IMR-90 (cell line): ENCODE data around the gene ARRB1. TPM values are rescaled to one million over a fixed set of nuclear protein-coding genes. Genes with fewer than 3 reads are reported as not detected.

ENCODE experiments used
- ATAC-seq: fragments of 200-7000 bp; cut with Tn5 transposase; 2 replicates; pipeline ENCODE4 v1.9.1; 2020; ENCODE audit warnings: low read depth, mild to moderate bottlenecking, moderate library complexity
- BruUV-seq: library from RNA; stranded (reverse); fragments of 400-500 nt; replicated peaks from 2 replicates; lab custom pipeline; 2021; lab: Mats Ljungman, UMichigan
- CTCF ChIA-PET: fragments of 300-600 bp; formaldehyde crosslinking; extraction: SDS; loops from one replicate; lab custom pipeline; 2021; ENCODE audit warnings: antibody characterized with exemption; lab: Yijun Ruan, JAX
- POLR2A ChIA-PET: fragments of 300-600 bp; sonication (Branson Sonifier 250); formaldehyde crosslinking; loops from one replicate; lab custom pipeline; 2022; ENCODE audit warnings: antibody characterized with exemption; ENCODE audit not compliant: unreplicated experiment; lab: Charles Lee
- DNase-seq: peaks from one replicate; pipeline ENCODE4 v3.0.0; 2013
- H2AFZ ChIP-seq: replicated peaks from 2 replicates; pipeline ENCODE3; 2013; ENCODE audit warnings: low read length, mild to moderate bottlenecking; ENCODE audit not compliant: poor library complexity
- H2AK5ac ChIP-seq: 2 replicates; pipeline ENCODE4 v1.6.1; 2013; ENCODE audit warnings: low read depth, low read length, inconsistent platforms
- H2AK9ac ChIP-seq: replicated peaks from 2 replicates; pipeline ENCODE3; 2013; ENCODE audit warnings: mild to moderate bottlenecking, low read depth, low read length, moderate library complexity; ENCODE audit not compliant: poor library complexity
- H2BK120ac ChIP-seq: 2 replicates; pipeline ENCODE4 v1.6.1; 2013; ENCODE audit warnings: low read depth, low read length, inconsistent platforms
- H2BK15ac ChIP-seq: 3 replicates; pipeline ENCODE4 v1.6.1; 2013; ENCODE audit warnings: low read depth, low read length, inconsistent platforms
- H2BK20ac ChIP-seq: 2 replicates; pipeline ENCODE4 v1.6.1; 2013; ENCODE audit warnings: low read depth, mild to moderate bottlenecking, inconsistent platforms, low read length, moderate library complexity
- H2BK5ac ChIP-seq: 2 replicates; pipeline ENCODE4 v1.6.1; 2013; ENCODE audit warnings: mild to moderate bottlenecking, low read depth, low read length, inconsistent platforms; ENCODE audit not compliant: poor library complexity, severe bottlenecking
- H3K14ac ChIP-seq: replicated peaks from 2 replicates; pipeline ENCODE4 v1.6.1; 2013; ENCODE audit warnings: low read depth, low read length, inconsistent platforms
- H3K18ac ChIP-seq: 2 replicates; pipeline ENCODE4 v1.6.1; 2013; ENCODE audit warnings: low read depth, low read length, control low read depth
- H3K23ac ChIP-seq: 2 replicates; pipeline ENCODE4 v1.6.1; 2013; ENCODE audit warnings: low read depth, low read length, inconsistent platforms
- H3K27ac ChIP-seq: 2 replicates; pipeline ENCODE4 v1.5.1; 2013; ENCODE audit warnings: mild to moderate bottlenecking, control low read depth, low read length; ENCODE audit not compliant: insufficient read depth
- H3K27me3 ChIP-seq: 2 replicates; pipeline ENCODE4 v1.6.1; 2013; ENCODE audit warnings: low read length; ENCODE audit not compliant: control insufficient read depth, insufficient read depth
- H3K36me3 ChIP-seq: 2 replicates; pipeline ENCODE4 v1.6.1; 2013; ENCODE audit warnings: low read length, mixed read lengths; ENCODE audit not compliant: control insufficient read depth, insufficient read depth
- H3K4ac ChIP-seq: 2 replicates; pipeline ENCODE4 v1.6.1; 2013; ENCODE audit warnings: low read depth, low read length, inconsistent platforms
- H3K4me1 ChIP-seq: 2 replicates; pipeline ENCODE4 v1.6.1; 2013; ENCODE audit warnings: low read length, mixed read lengths; ENCODE audit not compliant: control insufficient read depth, insufficient read depth
- H3K4me2 ChIP-seq: 2 replicates; pipeline ENCODE4 v1.6.1; 2013; ENCODE audit warnings: low read depth, mild to moderate bottlenecking, control low read depth, low read length, moderate library complexity
- H3K4me3 ChIP-seq: 2 replicates; pipeline ENCODE4 v1.5.1; 2013; ENCODE audit warnings: low read depth, mild to moderate bottlenecking, control low read depth, low read length, moderate library complexity; ENCODE audit not compliant: insufficient read depth
- H3K56ac ChIP-seq: 2 replicates; pipeline ENCODE4 v1.6.1; 2013; ENCODE audit warnings: low read length, inconsistent platforms; ENCODE audit not compliant: insufficient read depth; ENCODE audit errors: extremely low read depth
- H3K79me1 ChIP-seq, 2 experiments: 2 replicates each; pipeline ENCODE4 v1.6.1; 2013; ENCODE audit warnings: low read length in 2 of 2, inconsistent platforms in 1 of 2, low read depth in 1 of 2
- H3K9ac ChIP-seq: 2 replicates; pipeline ENCODE4 v1.6.1; 2013; ENCODE audit warnings: low read depth, low read length, control low read depth
- H3K9me1 ChIP-seq: 2 replicates; pipeline ENCODE4 v1.6.1; 2013; ENCODE audit warnings: low read length, inconsistent platforms; ENCODE audit not compliant: insufficient read depth
- H3K9me3 ChIP-seq: 2 replicates; pipeline ENCODE4 v1.6.1; 2013; ENCODE audit warnings: low read length; ENCODE audit not compliant: control insufficient read depth, insufficient read depth
- H4K20me1 ChIP-seq: 2 replicates; pipeline ENCODE4 v1.6.1; 2013; ENCODE audit warnings: low read length, inconsistent platforms; ENCODE audit not compliant: insufficient read depth
- H4K5ac ChIP-seq: 2 replicates; pipeline ENCODE4 v1.6.1; 2013; ENCODE audit warnings: mild to moderate bottlenecking, low read depth, low read length, control low read depth
- H4K8ac ChIP-seq, 2 experiments: 2 replicates each; pipeline ENCODE4 v1.6.1; 2013; ENCODE audit warnings: low read depth in 2 of 2, low read length in 2 of 2, control low read depth in 1 of 2, inconsistent platforms in 1 of 2
- H4K91ac ChIP-seq: 2 replicates; pipeline ENCODE4 v1.6.1; 2013; ENCODE audit warnings: low read depth, low read length, inconsistent platforms; ENCODE audit not compliant: insufficient read depth
- BHLHE40 ChIP-seq: fragments of 150-350 bp; IDR thresholded peaks from 2 replicates; pipeline ENCODE4 v1.6.1; 2016; ENCODE audit warnings: mild to moderate bottlenecking, low read depth, low read length
- FOS ChIP-seq: fragments of 150-350 bp; IDR thresholded peaks from 2 replicates; pipeline ENCODE4 v1.6.1; 2016; ENCODE audit warnings: low read depth, low read length
- MAFK ChIP-seq: IDR thresholded peaks from 2 replicates; pipeline ENCODE4 v1.6.1; 2012; ENCODE audit warnings: low read depth, low read length, improper control_type of control experiment
- RAD21 ChIP-seq: IDR thresholded peaks from 2 replicates; pipeline ENCODE4 v1.6.1; 2012; ENCODE audit warnings: low read length, improper control_type of control experiment
- RCOR1 ChIP-seq: IDR thresholded peaks from 2 replicates; pipeline ENCODE4 v1.6.1; 2012; ENCODE audit warnings: mild to moderate bottlenecking, low read length, improper control_type of control experiment; ENCODE audit not compliant: insufficient replicate concordance
- RFX5 ChIP-seq: IDR thresholded peaks from 2 replicates; pipeline ENCODE4 v1.8.0; 2012; ENCODE audit warnings: low read depth, mild to moderate bottlenecking, low read length, moderate library complexity
- USF2 ChIP-seq: fragments of 150-350 bp; IDR thresholded peaks from 2 replicates; pipeline ENCODE4 v1.6.1; 2017; ENCODE audit warnings: mild to moderate bottlenecking, antibody characterized with exemption, low read length, low read depth
- WGBS, 2 experiments: methylation state at CpG; one replicate each; pipeline versions ENCODE4 v1.1.5 to v1.1.7; 2013; ENCODE audit warnings: missing lambda C conversion rate in 2 of 2; ENCODE audit not compliant: insufficient read length in 1 of 2; ENCODE audit errors: extremely low coverage in 2 of 2; 5-methylcytosine and 5-hydroxymethylcytosine counted together
- dilution Hi-C: fragments of 300-500 bp; cut with HindIII; formaldehyde crosslinking; loops from one replicate; pipeline ENCODE4 v1.14.3; 2018; ENCODE audit warnings: low sequenced_read_pairs; ENCODE audit not compliant: unreplicated experiment
- in situ Hi-C: fragments of 300-500 bp; cut with MboI; formaldehyde crosslinking; loops from 3 replicates; pipeline ENCODE4 v1.14.3; 2019; ENCODE audit warnings: low sequenced_read_pairs, inconsistent platforms, mixed read lengths
- intact Hi-C: fragments of 100-400 bp; cut with micrococcal nuclease; formaldehyde crosslinking; loops from 2 replicates; pipeline ENCODE4 v1.10.0; 2022
- polyA plus RNA-seq, 3 experiments: library from polyadenylated mRNA; depleted of rRNA; stranded (reverse); fragments of >200 nt; gene quantifications; 2 replicates each; pipeline ENCODE4 v1.2.3, GENCODE V29; 2012; ENCODE audit warnings: low replicate concordance in 1 of 3
- total RNA-seq: library from RNA; depleted of rRNA; stranded (reverse); fragments of >200 nt; gene quantifications from 2 replicates; pipeline ENCODE4 v1.2.3, GENCODE V29; 2012
- TF ChIP-seq, protein P1 (sequence below): fragments of 150-350 bp; IDR thresholded peaks from 2 replicates; pipeline ENCODE4 v1.6.1; 2016; ENCODE audit warnings: low read depth, mild to moderate bottlenecking, low read length, moderate library complexity, borderline replicate concordance
- TF ChIP-seq, protein P2 (sequence below): conservative IDR thresholded peaks from 2 replicates; pipeline ENCODE4 v1.5.1; 2012; ENCODE audit warnings: mild to moderate bottlenecking, low read depth, low read length, improper control_type of control experiment

Gene ARRB1
- total and polyA plus RNA-seq, 2 of the 4 experiments (the other 2 are of a cell fraction) = 11.0 to 17.4 TPM

- Histone ChIP-seq H3K27ac (no peak overlapping the region), H3K9me1 (no peaks in the 10 kb centered on the region), H3K27me3 (no peaks in the 10 kb centered on the region), H2BK20ac (no peak overlapping the region), H3K9me3 (no peaks in the 10 kb centered on the region), H4K91ac (no peak overlapping the region), H2AK9ac (no peak overlapping the region), H3K56ac (no peak overlapping the region), H3K36me3 (peaks cover 18% of the 10 kb centered on the region; the same call in 1 of the 2 replicates), H3K4me3 (no peak overlapping the region), H2BK15ac (no peak overlapping the region), H4K8ac (no peak overlapping the region), H3K9ac (no peak overlapping the region), H3K79me1 (no peaks in the 10 kb centered on the region), H4K20me1 (0 out of 2 replicates have a peak, but pooled peaks cover 3% of the 10 kb centered on the region), H3K4me2 (no peak overlapping the region), H4K5ac (no peak overlapping the region), H2BK120ac (no peak overlapping the region), H2AK5ac (no peak overlapping the region), H3K18ac (no peak overlapping the region), H3K23ac (no peak overlapping the region), H3K4me1 (peaks cover 2% of the 10 kb centered on the region), H2BK5ac (no peak overlapping the region), H2AFZ (no peak overlapping the region), H3K4ac (no peak overlapping the region), H3K14ac (no peak overlapping the region)
- POLR2A ChIA-PET = no interaction called here
- intact Hi-C loops (loop anchor here (5.0 kb wide), 1 partner anchor 249 kb away; no protein-coding TSS in a partner anchor), dilution Hi-C loops (no loop called here), in situ Hi-C loops (loop anchor here (25.0 kb wide), 1 partner anchor 254 kb away; the partner anchor contains the start of gene GDPD5)
- no peak for TF ChIP-seq RAD21
- TF ChIP-seq, protein P1, sequence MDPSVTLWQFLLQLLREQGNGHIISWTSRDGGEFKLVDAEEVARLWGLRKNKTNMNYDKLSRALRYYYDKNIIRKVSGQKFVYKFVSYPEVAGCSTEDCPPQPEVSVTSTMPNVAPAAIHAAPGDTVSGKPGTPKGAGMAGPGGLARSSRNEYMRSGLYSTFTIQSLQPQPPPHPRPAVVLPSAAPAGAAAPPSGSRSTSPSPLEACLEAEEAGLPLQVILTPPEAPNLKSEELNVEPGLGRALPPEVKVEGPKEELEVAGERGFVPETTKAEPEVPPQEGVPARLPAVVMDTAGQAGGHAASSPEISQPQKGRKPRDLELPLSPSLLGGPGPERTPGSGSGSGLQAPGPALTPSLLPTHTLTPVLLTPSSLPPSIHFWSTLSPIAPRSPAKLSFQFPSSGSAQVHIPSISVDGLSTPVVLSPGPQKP = no peak
- no peak for TF ChIP-seq BHLHE40
- TF ChIP-seq USF2 = no peak
- no peak for TF ChIP-seq FOS
- no peak for TF ChIP-seq RFX5
- TF ChIP-seq, protein P2, sequence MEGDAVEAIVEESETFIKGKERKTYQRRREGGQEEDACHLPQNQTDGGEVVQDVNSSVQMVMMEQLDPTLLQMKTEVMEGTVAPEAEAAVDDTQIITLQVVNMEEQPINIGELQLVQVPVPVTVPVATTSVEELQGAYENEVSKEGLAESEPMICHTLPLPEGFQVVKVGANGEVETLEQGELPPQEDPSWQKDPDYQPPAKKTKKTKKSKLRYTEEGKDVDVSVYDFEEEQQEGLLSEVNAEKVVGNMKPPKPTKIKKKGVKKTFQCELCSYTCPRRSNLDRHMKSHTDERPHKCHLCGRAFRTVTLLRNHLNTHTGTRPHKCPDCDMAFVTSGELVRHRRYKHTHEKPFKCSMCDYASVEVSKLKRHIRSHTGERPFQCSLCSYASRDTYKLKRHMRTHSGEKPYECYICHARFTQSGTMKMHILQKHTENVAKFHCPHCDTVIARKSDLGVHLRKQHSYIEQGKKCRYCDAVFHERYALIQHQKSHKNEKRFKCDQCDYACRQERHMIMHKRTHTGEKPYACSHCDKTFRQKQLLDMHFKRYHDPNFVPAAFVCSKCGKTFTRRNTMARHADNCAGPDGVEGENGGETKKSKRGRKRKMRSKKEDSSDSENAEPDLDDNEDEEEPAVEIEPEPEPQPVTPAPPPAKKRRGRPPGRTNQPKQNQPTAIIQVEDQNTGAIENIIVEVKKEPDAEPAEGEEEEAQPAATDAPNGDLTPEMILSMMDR = no peak
- no peak for TF ChIP-seq RCOR1
- no peak for TF ChIP-seq MAFK
- BruUV-seq = no TSS peak
- DNase-seq (no peak), ATAC-seq (no peak)
- WGBS, 2 experiments = 93% methylated on average over 3 of the region's 16 CpGs; no CpG with 5 or more reads in 1 of the 2 experiments
- CTCF ChIA-PET = no interaction called here
These were observed 68.0 kb downstream of the ARRB1 start for GRCh38 chr11:75283391-75283931.
